Liver (tissue), 3 donors: Measurements from ENCODE around the gene MEIOB.

Experiments
- CTCF ChIP-seq: fragments of 150-350 bp; IDR thresholded peaks from 2 replicates; pipeline ENCODE4 v1.5.1; 2017; ENCODE audit warnings: improper control_type of control experiment, low read depth, low read length; ENCODE audit not compliant: missing input control
- JUND ChIP-seq, 2 donors: IDR thresholded peaks; 2 replicates each; pipeline ENCODE4 v1.6.1; 2016; ENCODE audit warnings: antibody characterized with exemption in 2 of 2
- RXRA ChIP-seq, 2 donors: IDR thresholded peaks; 2 replicates each; pipeline ENCODE4 v1.6.1; 2017 to 2018; ENCODE audit warnings: antibody characterized with exemption in 2 of 2, mild to moderate bottlenecking in 1 of 2
- YY1 ChIP-seq: IDR thresholded peaks from 2 replicates; pipeline ENCODE4 v1.6.1; 2016; ENCODE audit warnings: antibody characterized with exemption, mild to moderate bottlenecking
- donor health status: healthy.
- donor health status: healthy.

GRCh38 chr16:1877089-1877488, 5.1 kb upstream of the MEIOB start:
- TF ChIP-seq RXRA (IDR thresholded peaks at IDR 0.05) (no peak), CTCF (no peak), JUND (IDR thresholded peaks at IDR 0.05) (no peak), YY1 (no peak)
